ENCODE measurements around the gene AUH.
A peak's percentile ranks its signal among the peaks of the same experiment; 100 is the strongest.

Gene AUH

GRCh38 chr9:91187965-91188344 is 173.8 kb downstream of the AUH start:
- DNase-seq (ENCODE audit: low spot score): no peak

GRCh38 chr9:91187311-91187964 is 174.3 kb downstream of the AUH start:
- DNase-seq (ENCODE audit: low spot score): no peak

GRCh38 chr9:91186632-91187108 is 175.0 kb downstream of the AUH start:
- DNase-seq (ENCODE audit: low spot score): no peak

GRCh38 chr9:91185193-91185886 is 176.4 kb downstream of the AUH start:
- no peak for DNase-seq (ENCODE audit: low spot score)

- no peak for DNase-seq (ENCODE audit: low spot score)
These were observed 179.1 kb downstream of the AUH start for GRCh38 chr9:91182429-91183225.

GRCh38 chr9:91181541-91181940 is 180.2 kb downstream of the AUH start:
- no peak for DNase-seq (ENCODE audit: low spot score)

- DNase-seq (ENCODE audit: low spot score): no peak
These were observed 180.8 kb downstream of the AUH start for GRCh38 chr9:91180930-91181268.

GRCh38 chr9:91180240-91180929 is 181.3 kb downstream of the AUH start:
- DNase-seq (ENCODE audit: low spot score): no peak

GRCh38 chr9:91179237-91180138 is 182.2 kb downstream of the AUH start:
- no peak for DNase-seq (ENCODE audit: low spot score)

GRCh38 chr9:91178281-91179236 is 183.2 kb downstream of the AUH start:
- DNase-seq (ENCODE audit: low spot score): no peak

- DNase-seq (ENCODE audit: low spot score): no peak
These were observed 183.9 kb downstream of the AUH start for GRCh38 chr9:91177661-91178280.

- no peak for DNase-seq (ENCODE audit: low spot score)
These were observed 184.6 kb downstream of the AUH start for GRCh38 chr9:91177081-91177480.

GRCh38 chr9:91176426-91176825 is 185.3 kb downstream of the AUH start:
- no peak for DNase-seq (ENCODE audit: low spot score)

- DNase-seq (ENCODE audit: low spot score): no peak
These were observed 186.9 kb downstream of the AUH start for GRCh38 chr9:91174772-91175171.

GRCh38 chr9:91172329-91172728 is 189.4 kb downstream of the AUH start:
- no peak for DNase-seq (ENCODE audit: low spot score)

GRCh38 chr9:91170951-91171350 is 190.8 kb downstream of the AUH start:
- DNase-seq (ENCODE audit: low spot score): no peak

- DNase-seq (ENCODE audit: low spot score): no peak
These were observed 194.8 kb downstream of the AUH start for GRCh38 chr9:91166796-91167366.

GRCh38 chr9:91164724-91165520 is 196.8 kb downstream of the AUH start:
- DNase-seq (ENCODE audit: low spot score): peak; percentile 48

Measured in CD4-positive, alpha-beta T cell treated with Interleukin-6 at 100 ng/mL for 8 hours (primary cell).